Measurements from ENCODE around the gene SEPTIN5.

DNA sequence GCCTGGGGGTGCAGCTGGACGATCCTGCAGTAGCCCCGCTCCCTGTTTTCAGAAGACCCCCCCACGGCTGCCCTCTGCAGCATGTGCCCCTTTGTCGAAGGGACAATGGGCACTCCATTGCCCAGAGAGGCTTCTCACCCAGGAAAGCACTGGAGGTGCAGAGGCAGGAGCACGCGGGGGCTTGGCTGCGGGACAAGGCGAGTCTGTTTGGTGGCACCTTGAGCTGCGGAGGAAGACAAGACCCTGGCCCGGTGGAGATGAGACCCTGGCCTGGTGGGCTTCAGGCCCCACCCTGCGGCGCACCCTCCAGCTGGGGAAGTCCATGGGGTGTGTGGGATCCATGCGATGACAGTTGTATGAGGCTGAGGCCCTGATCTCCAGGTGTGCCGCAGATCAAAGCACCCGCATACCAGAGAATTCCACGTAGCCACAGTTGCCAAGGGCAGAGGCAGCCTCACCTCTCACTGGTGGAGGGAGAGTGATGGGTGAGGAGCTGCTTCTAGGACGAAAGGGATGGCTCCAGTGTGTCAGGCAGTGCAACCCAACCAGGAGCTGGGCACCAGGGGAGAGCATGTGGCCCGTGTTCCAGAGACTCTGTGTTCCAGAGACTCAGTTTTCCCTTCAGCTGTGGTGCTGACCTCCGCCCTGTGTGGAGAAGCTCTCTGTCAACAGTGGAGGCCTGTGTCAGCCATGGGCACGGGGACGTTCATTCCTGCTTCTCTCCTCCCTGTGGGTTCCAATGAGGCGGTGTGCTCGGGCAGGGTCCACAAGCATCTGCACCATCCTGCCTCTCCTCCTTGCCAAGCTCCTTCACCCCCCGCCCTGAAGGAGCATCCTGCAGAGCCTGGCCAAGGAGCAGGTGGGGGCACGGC lies 56.3 kb downstream of the SEPTIN5 start:
- TF ChIP-seq, protein P1, sequence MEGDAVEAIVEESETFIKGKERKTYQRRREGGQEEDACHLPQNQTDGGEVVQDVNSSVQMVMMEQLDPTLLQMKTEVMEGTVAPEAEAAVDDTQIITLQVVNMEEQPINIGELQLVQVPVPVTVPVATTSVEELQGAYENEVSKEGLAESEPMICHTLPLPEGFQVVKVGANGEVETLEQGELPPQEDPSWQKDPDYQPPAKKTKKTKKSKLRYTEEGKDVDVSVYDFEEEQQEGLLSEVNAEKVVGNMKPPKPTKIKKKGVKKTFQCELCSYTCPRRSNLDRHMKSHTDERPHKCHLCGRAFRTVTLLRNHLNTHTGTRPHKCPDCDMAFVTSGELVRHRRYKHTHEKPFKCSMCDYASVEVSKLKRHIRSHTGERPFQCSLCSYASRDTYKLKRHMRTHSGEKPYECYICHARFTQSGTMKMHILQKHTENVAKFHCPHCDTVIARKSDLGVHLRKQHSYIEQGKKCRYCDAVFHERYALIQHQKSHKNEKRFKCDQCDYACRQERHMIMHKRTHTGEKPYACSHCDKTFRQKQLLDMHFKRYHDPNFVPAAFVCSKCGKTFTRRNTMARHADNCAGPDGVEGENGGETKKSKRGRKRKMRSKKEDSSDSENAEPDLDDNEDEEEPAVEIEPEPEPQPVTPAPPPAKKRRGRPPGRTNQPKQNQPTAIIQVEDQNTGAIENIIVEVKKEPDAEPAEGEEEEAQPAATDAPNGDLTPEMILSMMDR (IDR thresholded peaks at IDR 0.05), result no peak
- TF ChIP-seq POLR2A (IDR thresholded peaks at IDR 0.05), result no peak
